ENCODE measurements around the gene RNF7. TPM values are rescaled to one million over a fixed set of nuclear protein-coding genes. Genes with fewer than 3 reads are reported as not detected.

Gene RNF7
- total RNA-seq, 1 donor from 2014 or later, result 105 TPM

GRCh38 chr3:141725036-141725435 lies 13.1 kb upstream of the RNF7 start:
- Mint-ChIP-seq H3K4me3 (ENCODE audit: unreplicated experiment) (no peak overlapping the region), H3K9me3 (ENCODE audit: low read depth) (no peaks in the 10 kb centered on the region), H3K36me3 (ENCODE audit: low read depth) (peaks cover 2% of the 10 kb centered on the region), H3K4me1 (ENCODE audit: low read depth) (peaks cover 10% of the 10 kb centered on the region), H3K27ac (ENCODE audit: unreplicated experiment) (no peak overlapping the region), H3K27me3 (ENCODE audit: low read depth) (no peaks in the 10 kb centered on the region)
- no peak for TF ChIP-seq CTCF (IDR thresholded peaks at IDR 0.05)
- DNase-seq (ENCODE audit: low spot score), result no peak

- no peak for DNase-seq (ENCODE audit: low spot score)
- TF ChIP-seq CTCF (IDR thresholded peaks at IDR 0.05), result no peak
- H3K27ac Mint-ChIP-seq (ENCODE audit: unreplicated experiment), result no peak overlapping the region
- H3K4me1 Mint-ChIP-seq (ENCODE audit: low read depth), result peaks cover 10% of the 10 kb centered on the region
- no peak overlapping the region for H3K4me3 Mint-ChIP-seq (ENCODE audit: unreplicated experiment)
- no peaks in the 10 kb centered on the region for H3K9me3 Mint-ChIP-seq (ENCODE audit: low read depth)
- H3K36me3 Mint-ChIP-seq (ENCODE audit: low read depth), result peaks cover 2% of the 10 kb centered on the region
- H3K27me3 Mint-ChIP-seq (ENCODE audit: low read depth), result no peaks in the 10 kb centered on the region
These were observed 11.6 kb upstream of the RNF7 start for GRCh38 chr3:141726483-141726882.

GRCh38 chr3:141728355-141728892 lies 9.7 kb upstream of the RNF7 start:
- Mint-ChIP-seq H3K4me1 (ENCODE audit: low read depth) (peaks cover 10% of the 10 kb centered on the region), H3K27ac (ENCODE audit: unreplicated experiment) (no peak overlapping the region), H3K4me3 (ENCODE audit: unreplicated experiment) (no peak overlapping the region), H3K27me3 (ENCODE audit: low read depth) (no peaks in the 10 kb centered on the region), H3K9me3 (ENCODE audit: low read depth) (no peaks in the 10 kb centered on the region), H3K36me3 (ENCODE audit: low read depth) (peaks cover 2% of the 10 kb centered on the region)
- no peak for DNase-seq (ENCODE audit: low spot score)
- no peak for TF ChIP-seq CTCF (IDR thresholded peaks at IDR 0.05)

- Mint-ChIP-seq H3K36me3 (ENCODE audit: low read depth) (peaks cover 2% of the 10 kb centered on the region), H3K9me3 (ENCODE audit: low read depth) (no peaks in the 10 kb centered on the region), H3K27ac (ENCODE audit: unreplicated experiment) (no peak overlapping the region), H3K27me3 (ENCODE audit: low read depth) (no peaks in the 10 kb centered on the region), H3K4me1 (ENCODE audit: low read depth) (peaks cover 10% of the 10 kb centered on the region), H3K4me3 (ENCODE audit: unreplicated experiment) (no peak overlapping the region)
- DNase-seq (ENCODE audit: low spot score), result no peak
- no peak for TF ChIP-seq CTCF (IDR thresholded peaks at IDR 0.05)
These were observed 8.9 kb upstream of the RNF7 start for GRCh38 chr3:141729240-141729639.

GRCh38 chr3:141735176-141735575 lies 2.9 kb upstream of the RNF7 start:
- H3K9me3 Mint-ChIP-seq (ENCODE audit: low read depth), result no peaks in the 10 kb centered on the region
- DNase-seq (ENCODE audit: low spot score), result no peak
- TF ChIP-seq CTCF (IDR thresholded peaks at IDR 0.05), result no peak
- H3K4me1 Mint-ChIP-seq (ENCODE audit: low read depth), result peaks cover 13% of the 10 kb centered on the region
- H3K36me3 Mint-ChIP-seq (ENCODE audit: low read depth), result no peaks in the 10 kb centered on the region
- no peak overlapping the region for H3K27ac Mint-ChIP-seq (ENCODE audit: unreplicated experiment)
- H3K27me3 Mint-ChIP-seq (ENCODE audit: low read depth), result no peaks in the 10 kb centered on the region
- no peak overlapping the region for H3K4me3 Mint-ChIP-seq (ENCODE audit: unreplicated experiment)
